DMS 273 (cell line): ENCODE measurements around the gene CYP46A1.
A peak's percentile ranks its signal among the peaks of the same experiment; 100 is the strongest.

Experiments
- DNase-seq: peaks from one replicate; lab custom pipeline; 2025; ENCODE audit not compliant: unreplicated experiment; lab: John Stamatoyannopoulos, UW

CYP46A1 gene

GRCh38 chr14:99741227-99741976 is 57.3 kb downstream of the CYP46A1 start:
- no peak for DNase-seq

- DNase-seq, result no peak
Observed at GRCh38 chr14:99742074-99742473, 58.0 kb downstream of the CYP46A1 start.

GRCh38 chr14:99742509-99743487 is 58.7 kb downstream of the CYP46A1 start:
- DNase-seq, result no peak

GRCh38 chr14:99744199-99744872 is 60.2 kb downstream of the CYP46A1 start:
- DNase-seq, result peak; percentile 54

GRCh38 chr14:99744873-99745224 is 60.8 kb downstream of the CYP46A1 start:
- DNase-seq, result no peak

GRCh38 chr14:99745307-99745951 is 61.3 kb downstream of the CYP46A1 start:
- DNase-seq, result no peak

- no peak for DNase-seq
Observed at GRCh38 chr14:99747167-99747566, 63.1 kb downstream of the CYP46A1 start.

GRCh38 chr14:99747582-99748330 is 63.7 kb downstream of the CYP46A1 start:
- DNase-seq, result peak; percentile 64

GRCh38 chr14:99748529-99748928 is 64.4 kb downstream of the CYP46A1 start:
- no peak for DNase-seq

GRCh38 chr14:99749142-99749541 is 65.0 kb downstream of the CYP46A1 start:
- peak; percentile 68 for DNase-seq

GRCh38 chr14:99749763-99750715 is 65.9 kb downstream of the CYP46A1 start:
- DNase-seq, result no peak

GRCh38 chr14:99750746-99751450 is 66.8 kb downstream of the CYP46A1 start:
- no peak for DNase-seq

GRCh38 chr14:99751539-99752485 is 67.7 kb downstream of the CYP46A1 start:
- no peak for DNase-seq

- DNase-seq, result no peak
Observed at GRCh38 chr14:99752486-99753121, 68.5 kb downstream of the CYP46A1 start.

GRCh38 chr14:99753225-99754140 is 69.4 kb downstream of the CYP46A1 start:
- peak; percentile 35 for DNase-seq
